Placental pericyte (primary cell): Measurements from ENCODE around the gene CPNE6. TPM values are rescaled to one million over a fixed set of nuclear protein-coding genes. Genes with fewer than 3 reads are reported as not detected.

ENCODE experiments used
- total RNA-seq: library from RNA; depleted of rRNA; stranded (reverse); fragments of >200 nt; gene quantifications from 2 replicates; pipeline ENCODE4 v1.2.3, GENCODE V29; 2012

The CPNE6 gene
- under 0.01 TPM in 1 of 2 replicates, not detected in the other for total RNA-seq

GRCh38 chr14:24071144-24071697 lies at the start of gene CPNE6:
TSS of gene CPNE6 (plus strand) at chr14:24071562. CDS start at chr14:24072937, 1,375 bp downstream.

GRCh38 chr14:24051789-24052655 lies 19.3 kb upstream of the CPNE6 start, which contains the start of gene CARMIL3:
TSS of gene CARMIL3 (plus strand) at chr14:24052009. CDS start at chr14:24052154, 145 bp downstream.

GRCh38 chr14:24093901-24094840 lies 22.8 kb downstream of the CPNE6 start, which contains the start of gene PCK2:
TSS of gene PCK2 (plus strand) at chr14:24094311. CDS start at chr14:24094406, 95 bp downstream.

GRCh38 chr14:24114532-24115421 lies 43.4 kb downstream of the CPNE6 start, which contains the start of the genes DCAF11 and NRL:
TSS of gene DCAF11 (plus strand) at chr14:24114777. CDS start at chr14:24115595, 818 bp downstream.
TSS of gene NRL (minus strand) at chr14:24114949. CDS start at chr14:24082848, 32,101 bp downstream.

Other genes with a start within 250 kb of the CPNE6 start
- gene DHRS4, start 117.8 kb upstream of the CPNE6 start, total RNA-seq: 23.8 and 49.9 TPM in 2 replicates
- gene DHRS4L2, start 82.6 kb upstream of the CPNE6 start, total RNA-seq: 3.3 and 9.6 TPM in 2 replicates
- under 0.01 TPM in 1 of 2 replicates, not detected in the other for gene CARMIL3, start 19.6 kb upstream of the CPNE6 start, total RNA-seq
- gene PCK2, start 22.7 kb downstream of the CPNE6 start, total RNA-seq: 10.3 and 48.8 TPM in 2 replicates
- 42.9 and 54.3 TPM in 2 replicates for gene DCAF11, start 43.2 kb downstream of the CPNE6 start, total RNA-seq
- 0.72 and 1.3 TPM in 2 replicates for gene NRL, start 43.4 kb downstream of the CPNE6 start, total RNA-seq
- 0.44 TPM in 1 of 2 replicates, not detected in the other for gene FITM1, start 59.1 kb downstream of the CPNE6 start, total RNA-seq
- 51.5 and 134 TPM in 2 replicates for gene PSME1, start 64.6 kb downstream of the CPNE6 start, total RNA-seq
- gene EMC9, start 70.0 kb downstream of the CPNE6 start, total RNA-seq: 14.3 and 14.9 TPM in 2 replicates
- 71.8 and 89.9 TPM in 2 replicates for gene PSME2, start 75.0 kb downstream of the CPNE6 start, total RNA-seq
- 57.8 and 65.3 TPM in 2 replicates for gene RNF31, start 75.9 kb downstream of the CPNE6 start, total RNA-seq
- 58.9 and 78.3 TPM in 2 replicates for gene IRF9, start 89.7 kb downstream of the CPNE6 start, total RNA-seq
- 4.6 and 5.2 TPM in 2 replicates for gene REC8, start 100.5 kb downstream of the CPNE6 start, total RNA-seq
- gene IPO4, start 117.3 kb downstream of the CPNE6 start, total RNA-seq: 45.1 and 87.8 TPM in 2 replicates
- gene TM9SF1, start 123.9 kb downstream of the CPNE6 start, total RNA-seq: 89.9 and 103 TPM in 2 replicates
- gene TSSK4, start 134.1 kb downstream of the CPNE6 start, total RNA-seq: 0.14 and 0.22 TPM in 2 replicates
- 21.9 and 50.8 TPM in 2 replicates for gene CHMP4A, start 141.9 kb downstream of the CPNE6 start, total RNA-seq
- 9.9 and 11.6 TPM in 2 replicates for gene MDP1, start 144.5 kb downstream of the CPNE6 start, total RNA-seq
- gene NEDD8, start 160.8 kb downstream of the CPNE6 start, total RNA-seq: 86.8 and 89.3 TPM in 2 replicates
- 78.6 and 87.8 TPM in 2 replicates for gene GMPR2, start 161.4 kb downstream of the CPNE6 start, total RNA-seq
- 46.6 and 73.7 TPM in 2 replicates for gene TINF2, start 171.1 kb downstream of the CPNE6 start, total RNA-seq
- 1.5 and 3.4 TPM in 2 replicates for gene TGM1, start 191.6 kb downstream of the CPNE6 start, total RNA-seq
- gene RABGGTA, start 200.0 kb downstream of the CPNE6 start, total RNA-seq: 37.9 and 45.2 TPM in 2 replicates
- 12.7 and 23.0 TPM in 2 replicates for gene DHRS1, start 228.2 kb downstream of the CPNE6 start, total RNA-seq
- gene NOP9, start 228.3 kb downstream of the CPNE6 start, total RNA-seq: 15.5 and 39.7 TPM in 2 replicates
- gene CIDEB, start 236.4 kb downstream of the CPNE6 start, total RNA-seq: 0.22 and 1.0 TPM in 2 replicates
- 5.6 and 7.7 TPM in 2 replicates for gene LTB4R2, start 238.6 kb downstream of the CPNE6 start, total RNA-seq
- 0.88 and 1.0 TPM in 2 replicates for gene LTB4R, start 239.9 kb downstream of the CPNE6 start, total RNA-seq